Kidney epithelial cell (primary cell): ENCODE measurements around the gene SYNDIG1. TPM values are rescaled to one million over a fixed set of nuclear protein-coding genes. Genes with fewer than 3 reads are reported as not detected.

Experiments used
- DNase-seq: peaks from one replicate; pipeline ENCODE4 v3.0.0-alpha.2; 2010; ENCODE audit warnings: low read depth
- H3K27me3 ChIP-seq: 2 replicates; pipeline ENCODE4 v1.6.0; 2011; ENCODE audit warnings: low read length; ENCODE audit not compliant: control insufficient read depth, insufficient read depth
- H3K36me3 ChIP-seq: 2 replicates; pipeline ENCODE4 v1.5.1; 2011; ENCODE audit warnings: low read length; ENCODE audit not compliant: control insufficient read depth, insufficient read depth
- H3K4me3 ChIP-seq: 2 replicates; pipeline ENCODE4 v1.5.1; 2011; ENCODE audit warnings: low read depth, mild to moderate bottlenecking, control low read depth, low read length
- CTCF ChIP-seq: IDR thresholded peaks from 2 replicates; pipeline ENCODE4 v1.5.1; 2011; ENCODE audit warnings: mild to moderate bottlenecking, moderate library complexity, low read length, control low read depth, inconsistent platforms; ENCODE audit not compliant: insufficient read depth, poor library complexity, severe bottlenecking
- total RNA-seq: library from RNA; depleted of rRNA; stranded (reverse); fragments of >200 nt; gene quantifications from 2 replicates; pipeline ENCODE4 v1.2.3, GENCODE V29; 2015

SYNDIG1 gene
- total RNA-seq, 1 donor from 2014 or later = 0.67 TPM

DNA sequence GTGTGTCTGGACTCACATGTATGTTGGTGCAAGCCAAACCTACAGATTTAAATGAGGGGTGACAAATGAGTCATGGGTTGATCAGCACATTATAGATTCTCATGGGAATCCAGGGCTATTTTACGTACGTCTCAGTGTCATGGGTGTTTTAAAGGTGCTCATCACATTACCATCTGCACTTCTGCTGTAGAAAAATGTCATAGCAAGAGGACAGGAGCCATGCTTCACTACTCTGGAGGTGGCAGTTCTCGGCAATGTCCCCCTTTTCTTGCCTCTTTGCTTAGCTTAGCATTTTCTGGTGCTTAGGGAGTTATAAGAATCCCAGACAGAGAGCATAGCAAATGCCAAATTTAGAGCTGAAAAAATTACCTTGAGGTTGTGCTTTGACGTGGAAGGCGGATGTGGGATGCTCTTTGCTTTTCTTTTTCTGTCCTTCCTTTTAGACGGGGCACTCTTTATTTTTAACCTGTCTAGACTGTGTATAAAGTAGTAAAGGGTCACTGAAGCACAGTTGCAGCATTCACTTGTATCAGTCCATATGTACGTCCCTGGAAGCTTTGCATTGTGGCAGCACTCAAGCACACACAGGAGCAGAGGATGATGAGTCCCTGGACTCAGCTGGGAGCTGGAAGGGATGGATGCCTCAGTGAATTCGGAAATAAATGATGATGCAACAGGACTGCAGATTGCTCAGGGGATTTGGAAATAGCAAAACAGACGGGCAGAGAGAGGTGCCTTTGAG, 139.7 kb downstream of the SYNDIG1 start:
- DNase-seq = no peak
- peaks cover 2% of the 10 kb centered on the region for H3K27me3 ChIP-seq
- no peak overlapping the region for H3K4me3 ChIP-seq
- no peaks in the 10 kb centered on the region for H3K36me3 ChIP-seq
- no peak for TF ChIP-seq CTCF

- Histone ChIP-seq H3K36me3 (no peaks in the 10 kb centered on the region), H3K27me3 (peaks cover 2% of the 10 kb centered on the region), H3K4me3 (no peak overlapping the region)
- DNase-seq = no peak
- TF ChIP-seq CTCF = no peak
These were observed 140.3 kb downstream of the SYNDIG1 start for GRCh38 chr20:24609757-24610156.

DNA sequence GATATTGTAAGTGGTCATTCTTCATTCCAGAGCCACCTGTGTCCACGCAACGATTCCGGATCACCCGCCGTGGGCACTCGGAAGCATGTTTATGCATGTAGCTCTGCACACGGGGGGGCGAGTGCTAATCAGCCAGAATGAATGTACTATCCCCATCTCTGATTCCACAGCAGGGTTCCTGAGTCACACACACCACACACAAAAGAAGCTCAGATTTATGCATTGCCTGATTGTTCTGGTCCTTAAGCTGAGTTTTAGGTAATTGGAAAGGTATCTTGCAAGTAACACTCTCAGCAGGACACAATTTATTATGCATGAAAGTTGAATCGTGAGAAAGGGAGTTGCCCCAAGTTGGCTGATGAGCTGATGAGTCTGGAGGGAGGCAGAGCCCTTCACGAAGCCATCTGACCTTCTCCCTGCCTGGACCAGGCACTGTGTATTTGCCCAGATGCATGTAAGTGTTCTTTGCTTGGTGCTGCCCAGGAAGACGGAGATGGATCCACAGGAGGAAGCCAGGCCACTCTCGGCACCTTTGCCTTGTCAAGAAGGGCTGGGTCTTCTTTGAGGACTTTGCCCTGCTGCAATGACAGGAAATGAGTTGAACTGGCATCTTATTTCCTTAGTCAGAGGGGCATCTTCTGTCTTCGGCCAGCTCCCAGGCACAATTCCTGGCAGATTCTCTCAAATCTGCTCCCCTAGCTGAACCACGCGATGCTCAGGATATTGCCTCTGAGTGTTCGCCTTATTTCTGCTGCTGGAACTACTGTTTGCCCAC, 141.1 kb downstream of the SYNDIG1 start:
- Histone ChIP-seq H3K27me3 (peaks cover 2% of the 10 kb centered on the region), H3K36me3 (no peaks in the 10 kb centered on the region), H3K4me3 (no peak overlapping the region)
- TF ChIP-seq CTCF = no peak
- no peak for DNase-seq

GRCh38 chr20:24611360-24612140, 142.1 kb downstream of the SYNDIG1 start:
- no peaks in the 10 kb centered on the region for H3K36me3 ChIP-seq
- H3K27me3 ChIP-seq = peaks cover 2% of the 10 kb centered on the region
- H3K4me3 ChIP-seq = no peak overlapping the region
- no peak for DNase-seq
- no peak for TF ChIP-seq CTCF

GRCh38 chr20:24612799-24613775, 143.7 kb downstream of the SYNDIG1 start:
- DNase-seq = no peak
- TF ChIP-seq CTCF = no peak
- no peaks in the 10 kb centered on the region for H3K36me3 ChIP-seq
- no peak overlapping the region for H3K4me3 ChIP-seq
- peaks cover 4% of the 10 kb centered on the region for H3K27me3 ChIP-seq
